Ureter (tissue), 1 donor: ENCODE measurements around the gene CDC42EP3. TPM values are rescaled to one million over a fixed set of nuclear protein-coding genes. Genes with fewer than 3 reads are reported as not detected.
A peak's percentile ranks its signal among the peaks of the same experiment; 100 is the strongest.

ENCODE experiments used
- DNase-seq: peaks from one replicate; pipeline ENCODE4 v3.0.0-alpha.2; 2020; ENCODE audit warnings: low spot score
- total RNA-seq: library from RNA; stranded (reverse); gene quantifications from one replicate; pipeline ENCODE4 v1.2.4, GENCODE V29; 2023
- donor health status: DM: yes; HTN: yes; CAD: no.

Gene CDC42EP3, protein sequence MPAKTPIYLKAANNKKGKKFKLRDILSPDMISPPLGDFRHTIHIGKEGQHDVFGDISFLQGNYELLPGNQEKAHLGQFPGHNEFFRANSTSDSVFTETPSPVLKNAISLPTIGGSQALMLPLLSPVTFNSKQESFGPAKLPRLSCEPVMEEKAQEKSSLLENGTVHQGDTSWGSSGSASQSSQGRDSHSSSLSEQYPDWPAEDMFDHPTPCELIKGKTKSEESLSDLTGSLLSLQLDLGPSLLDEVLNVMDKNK
- 95.3 TPM for total RNA-seq

GRCh38 chr2:37671009-37671815 lies at the start of gene CDC42EP3:
TSS of gene CDC42EP3 (minus strand) at chr2:37671642. CDS start at chr2:37646587, 25,055 bp downstream.
- DNase-seq, result peak; percentile 65

DNA sequence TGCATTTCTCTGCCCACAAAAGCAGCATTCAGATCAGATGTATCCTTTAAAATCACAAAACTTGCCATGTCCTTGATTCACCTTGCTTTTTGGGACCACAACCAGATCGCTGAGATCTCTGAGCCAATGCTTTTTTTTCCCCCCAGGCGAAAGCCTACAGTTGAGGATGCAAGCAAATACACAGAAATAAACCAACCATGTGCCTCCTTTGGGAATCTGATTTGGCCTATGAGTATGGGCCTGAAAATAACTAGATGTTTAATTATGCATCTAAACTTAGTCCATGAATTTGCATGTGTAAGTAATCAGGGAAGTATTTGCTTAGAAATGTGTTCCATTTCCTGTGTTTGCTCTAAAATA lies 49.7 kb upstream of the CDC42EP3 start:
- DNase-seq, result no peak

- no peak for DNase-seq
Observed at GRCh38 chr2:37720533-37721200, 49.2 kb upstream of the CDC42EP3 start.

DNA sequence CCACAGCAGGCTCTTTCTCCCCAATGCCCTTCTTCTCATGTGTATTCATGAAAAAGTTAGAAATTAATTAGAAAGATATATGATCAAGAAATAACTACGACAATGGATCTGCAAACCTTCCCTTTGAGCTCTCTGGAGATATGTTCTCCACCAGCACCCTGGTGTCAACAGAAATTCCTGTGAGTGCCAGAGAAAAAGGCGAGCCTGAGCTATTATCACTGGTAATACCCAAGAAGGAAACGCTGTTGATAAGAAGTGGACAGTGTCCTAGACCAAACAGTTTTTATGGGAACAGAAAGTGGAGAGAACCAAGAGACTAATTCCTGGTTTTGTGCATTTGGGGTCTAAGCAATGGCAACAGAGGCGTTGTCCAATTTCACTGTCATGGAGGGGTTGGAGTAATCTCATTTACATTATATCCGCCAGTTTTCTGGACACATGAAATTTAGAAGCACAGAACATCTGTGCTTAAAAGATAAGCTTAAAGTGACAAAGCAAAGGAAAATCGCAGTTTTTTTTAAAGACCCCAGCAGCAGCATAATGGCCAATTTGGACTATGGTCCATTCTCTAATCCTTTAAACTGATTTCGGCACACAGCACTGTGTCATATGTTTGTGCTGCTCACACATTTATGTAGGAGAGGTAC lies 47.2 kb upstream of the CDC42EP3 start:
- no peak for DNase-seq

DNA sequence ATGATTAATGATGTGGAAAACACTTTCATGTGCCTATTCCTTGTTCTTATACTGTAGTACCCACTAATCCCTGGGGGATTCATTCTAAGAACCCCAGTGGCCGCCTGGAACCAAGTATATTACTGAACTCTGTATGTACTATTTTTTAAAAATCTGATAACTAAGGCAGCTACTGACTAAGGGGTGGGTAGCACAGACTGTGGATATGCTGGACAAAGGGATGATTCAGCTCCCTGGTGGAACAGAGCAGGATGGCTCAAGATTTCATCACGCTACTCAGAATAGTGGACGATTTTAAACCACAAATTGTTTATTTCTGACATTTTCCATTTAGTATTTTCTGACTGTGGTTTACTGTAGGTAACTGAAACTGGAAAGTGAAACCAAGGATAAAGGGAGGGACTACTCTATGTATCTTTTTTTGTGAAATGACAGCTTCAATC lies 41.8 kb upstream of the CDC42EP3 start:
- no peak for DNase-seq

DNA sequence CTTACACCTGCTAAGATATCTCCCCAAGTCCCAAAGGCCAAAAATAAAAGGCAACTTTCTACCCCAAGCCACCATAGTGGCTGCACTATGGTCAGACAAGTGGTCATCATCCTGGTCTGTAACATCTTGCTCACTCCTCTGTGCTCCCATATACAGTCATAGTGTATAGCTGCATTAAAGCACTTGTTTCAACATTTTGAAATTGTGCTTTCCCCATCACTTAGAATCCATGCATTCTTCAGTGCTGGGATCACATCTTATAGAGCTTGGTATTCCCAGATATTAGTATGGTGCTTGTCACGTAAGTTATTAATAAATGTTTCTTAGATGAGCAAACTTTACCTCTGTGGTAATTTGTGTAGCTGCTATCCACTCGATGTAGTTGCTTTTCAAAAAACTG lies 40.4 kb upstream of the CDC42EP3 start:
- no peak for DNase-seq

DNA sequence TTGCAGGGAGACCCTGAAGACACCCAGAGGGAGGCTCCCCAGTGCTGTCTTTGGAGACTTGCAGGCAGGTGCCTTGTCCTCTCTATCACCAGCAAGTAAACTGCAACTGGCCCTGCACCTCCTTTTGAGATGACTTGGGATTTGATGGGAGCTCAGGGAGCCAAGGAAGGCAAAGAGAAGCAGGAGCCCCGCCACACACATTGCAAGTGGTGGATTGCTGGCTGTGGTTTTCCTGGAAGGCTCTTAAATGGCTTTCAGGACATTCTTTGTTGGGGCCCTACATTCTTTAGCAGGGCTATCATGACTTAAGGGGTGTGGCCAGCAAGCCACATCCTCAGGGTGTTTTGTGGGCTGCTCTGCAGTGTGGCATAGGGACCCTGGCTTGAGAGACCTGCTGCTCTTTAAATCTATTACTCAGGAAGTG lies 39.9 kb upstream of the CDC42EP3 start:
- no peak for DNase-seq

DNA sequence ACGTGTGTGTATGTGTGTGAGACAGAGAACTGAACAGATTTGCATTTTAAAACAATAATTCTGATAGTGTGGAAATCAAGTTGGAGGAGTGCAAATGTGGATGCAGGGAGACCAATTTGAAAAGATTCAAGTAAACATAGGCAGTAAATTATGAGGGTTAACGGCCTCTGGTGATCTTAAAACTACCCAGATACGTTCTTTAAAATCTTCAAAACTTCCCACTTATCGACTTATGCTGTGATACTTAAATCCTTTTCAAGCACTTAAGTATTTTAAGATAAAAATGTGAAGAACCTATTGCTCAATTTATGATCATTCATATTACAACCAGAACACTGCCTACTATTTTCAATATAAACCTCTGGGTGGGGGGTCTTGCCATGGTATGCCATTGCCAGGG lies 37.7 kb upstream of the CDC42EP3 start:
- no peak for DNase-seq

GRCh38 chr2:37708146-37708545 lies 36.7 kb upstream of the CDC42EP3 start:
- DNase-seq, result no peak

DNA sequence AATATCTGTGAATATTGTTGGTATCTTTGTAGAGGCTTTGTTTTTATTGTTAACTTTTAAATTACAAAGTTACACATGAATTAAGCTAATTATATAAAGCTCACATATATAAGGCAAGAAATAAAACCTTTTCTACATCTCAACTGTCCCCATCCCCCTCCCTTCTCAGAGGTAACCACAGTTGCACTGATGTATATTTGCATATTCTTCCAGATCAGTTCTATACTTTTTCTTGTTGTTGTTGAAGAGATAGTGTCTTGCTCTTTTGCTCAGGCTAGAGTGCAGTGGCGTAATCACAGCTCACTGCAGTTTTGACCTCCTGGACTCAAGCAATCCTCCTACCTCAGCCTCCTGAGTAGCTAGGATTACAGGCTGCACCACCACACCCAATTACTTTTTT lies 36.0 kb upstream of the CDC42EP3 start:
- DNase-seq, result no peak

GRCh38 chr2:37706334-37707183 lies 35.1 kb upstream of the CDC42EP3 start:
- DNase-seq, result no peak

- no peak for DNase-seq
Observed at GRCh38 chr2:37705191-37705590, 33.7 kb upstream of the CDC42EP3 start.

- DNase-seq, result no peak
Observed at GRCh38 chr2:37698931-37699481, 27.6 kb upstream of the CDC42EP3 start.

- no peak for DNase-seq
Observed at GRCh38 chr2:37695336-37695735, 23.9 kb upstream of the CDC42EP3 start.

GRCh38 chr2:37692711-37693110 lies 21.3 kb upstream of the CDC42EP3 start:
- no peak for DNase-seq

GRCh38 chr2:37689751-37690150 lies 18.3 kb upstream of the CDC42EP3 start:
- DNase-seq, result no peak

DNA sequence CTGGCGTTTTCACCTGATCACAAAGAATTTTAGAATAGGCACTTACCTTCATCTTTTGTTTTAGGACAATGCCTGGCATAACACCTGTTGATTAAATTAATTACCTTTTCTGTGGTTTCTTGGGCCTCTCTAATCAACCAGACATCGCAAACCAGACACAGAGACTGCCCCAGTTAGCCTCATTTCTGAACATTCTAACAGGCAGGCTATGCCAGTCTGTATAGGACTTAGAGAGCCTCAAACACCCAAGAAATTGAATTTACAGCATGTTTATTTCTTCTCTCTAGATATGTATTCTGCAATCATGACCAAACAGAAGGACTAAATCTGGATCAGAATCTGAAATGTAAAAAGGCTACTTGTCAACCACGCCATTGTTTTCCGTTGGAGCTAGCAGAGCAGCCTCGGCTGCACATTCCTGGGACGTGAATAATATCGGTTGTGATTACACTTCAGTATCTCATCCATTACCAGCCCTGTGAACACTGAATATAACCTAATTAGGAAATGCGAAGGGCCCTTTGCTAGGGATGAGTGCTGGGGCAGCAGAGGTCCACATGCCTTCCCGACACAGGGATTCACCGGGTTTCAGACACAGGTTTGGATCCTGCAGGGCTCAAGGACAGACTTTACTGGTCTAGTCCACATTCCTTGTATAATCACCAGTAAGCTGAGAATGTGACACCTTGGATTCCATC lies 17.5 kb upstream of the CDC42EP3 start:
- DNase-seq, result peak; percentile 48

DNA sequence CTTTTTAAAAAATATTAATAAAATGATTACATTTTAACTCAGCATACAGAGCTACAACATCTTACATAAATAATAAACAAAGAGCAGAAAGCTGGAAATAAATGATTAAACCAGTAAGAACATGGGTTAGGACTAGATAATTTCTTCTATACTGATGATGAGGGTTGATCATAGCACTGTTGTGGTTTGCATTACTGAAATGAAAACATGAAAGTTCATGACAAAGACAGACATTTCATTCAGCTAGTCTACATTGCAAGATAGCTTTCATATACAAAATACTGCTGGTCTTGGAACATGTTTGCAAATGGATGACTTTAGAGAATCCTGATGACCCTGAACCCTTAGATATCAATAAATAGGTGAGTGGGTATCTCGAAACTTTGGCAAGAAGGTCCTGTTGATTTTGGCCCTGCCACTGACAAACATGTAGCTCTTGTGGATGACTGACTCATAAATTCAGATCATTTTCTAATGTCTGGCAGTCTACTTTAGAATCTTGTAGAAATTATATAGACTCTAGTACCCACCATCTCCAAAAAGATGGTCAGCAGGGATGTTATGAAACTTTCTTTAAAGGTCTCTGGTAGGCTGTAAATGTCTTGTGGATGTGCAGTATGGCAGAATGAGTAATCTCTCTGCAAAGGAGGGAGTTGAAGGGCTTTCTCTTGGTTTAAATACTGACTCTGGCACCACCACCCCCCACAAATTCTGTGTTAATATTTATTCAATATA lies 15.5 kb upstream of the CDC42EP3 start:
- DNase-seq, result no peak

DNA sequence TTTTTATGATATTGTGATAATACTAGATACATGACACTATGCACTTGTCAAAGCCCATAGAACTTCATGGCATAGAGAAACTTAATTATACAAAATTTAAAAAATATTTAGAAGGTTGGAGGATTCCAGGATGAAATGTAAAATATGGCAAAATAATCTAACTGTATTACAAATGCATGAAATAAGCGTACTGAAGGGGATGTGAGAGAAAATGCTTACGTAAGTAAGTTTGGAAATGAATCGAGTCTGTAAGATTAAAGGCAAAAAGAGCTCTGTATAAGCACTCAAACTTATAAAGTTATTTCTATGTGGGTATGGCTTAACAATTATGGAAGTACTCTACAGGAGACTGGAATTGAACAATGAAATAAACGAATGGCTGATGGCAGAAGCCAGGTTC lies 13.4 kb upstream of the CDC42EP3 start:
- no peak for DNase-seq
